Activated effector memory CD4-positive, alpha-beta T cell treated with anti-CD3 and anti-CD28 coated beads, Interleukin-2, amount 50 U/mL, for 16 hours (primary cell): ENCODE measurements around the gene ART5.
"Not testable (repeated sequence)": the region's sequence is repeated elsewhere in the genome, so short reads cannot be mapped to it uniquely, and the experiment has no call there.

Experiments used
- DNase-seq: peaks from one replicate; pipeline ENCODE4 v3.0.0-alpha.2; 2020

The ART5 gene

GRCh38 chr11:3641701-3642070 lies at the start of gene ART5:
Gene ART5 (minus strand): TSS chr11:3641992. CDS start chr11:3641862, 130 bp downstream.
- DNase-seq = no peak

- no peak for DNase-seq
These were observed 45.0 kb upstream of the ART5 start for GRCh38 chr11:3686751-3687150.

- no peak for DNase-seq
These were observed 44.1 kb upstream of the ART5 start for GRCh38 chr11:3685923-3686322.

GRCh38 chr11:3684819-3685172 lies 43.0 kb upstream of the ART5 start:
- DNase-seq = no peak

- no peak for DNase-seq
These were observed 42.5 kb upstream of the ART5 start for GRCh38 chr11:3684129-3684818.

GRCh38 chr11:3683039-3683438 lies 41.2 kb upstream of the ART5 start:
- DNase-seq = no peak

GRCh38 chr11:3679077-3679476 lies 37.3 kb upstream of the ART5 start:
- no peak for DNase-seq

GRCh38 chr11:3675971-3676370 lies 34.2 kb upstream of the ART5 start:
- no peak for DNase-seq

GRCh38 chr11:3674189-3674588 lies 32.4 kb upstream of the ART5 start:
- no peak for DNase-seq

GRCh38 chr11:3671334-3672254 lies 29.8 kb upstream of the ART5 start, which contains the start of gene CHRNA10:
Gene CHRNA10 (minus strand): TSS chr11:3671384. CDS start chr11:3671312, 72 bp downstream.
- DNase-seq = no peak

- no peak for DNase-seq
These were observed 28.0 kb upstream of the ART5 start for GRCh38 chr11:3669742-3670183.

GRCh38 chr11:3669128-3669527 lies 27.3 kb upstream of the ART5 start:
- DNase-seq = no peak

- no peak for DNase-seq
These were observed 25.6 kb upstream of the ART5 start for GRCh38 chr11:3667149-3668035.

- DNase-seq = no peak
These were observed 24.3 kb upstream of the ART5 start for GRCh38 chr11:3666023-3666530.

GRCh38 chr11:3665336-3666022 lies 23.7 kb upstream of the ART5 start:
- DNase-seq = no peak

- no peak for DNase-seq
These were observed 22.3 kb upstream of the ART5 start for GRCh38 chr11:3664032-3664630.

- no peak for DNase-seq
These were observed 21.1 kb upstream of the ART5 start for GRCh38 chr11:3662856-3663255.

- no peak for DNase-seq
These were observed 19.2 kb upstream of the ART5 start for GRCh38 chr11:3660960-3661359.

GRCh38 chr11:3659595-3660515 lies 18.1 kb upstream of the ART5 start:
- no peak for DNase-seq

- no peak for DNase-seq
These were observed 16.5 kb upstream of the ART5 start for GRCh38 chr11:3658252-3658651.

GRCh38 chr11:3657331-3657730 lies 15.5 kb upstream of the ART5 start:
- not testable (repeated sequence) for DNase-seq
